Uterus (tissue), 2 donors: ENCODE measurements around the gene LIMK1.

Experiments used
- POLR2A ChIP-seq, 2 donors: fragments of 450-650 bp; IDR thresholded peaks; one replicate each; pipeline ENCODE4 v1.6.1; 2016; ENCODE audit warnings: antibody characterized with exemption in 2 of 2, mild to moderate bottlenecking in 1 of 2, moderate library complexity in 1 of 2
- TF ChIP-seq, protein P1 (sequence below), 4 experiments: fragments of 200-600 bp in 2 of 4; fragments of 450-650 bp in 2 of 4; sonication (generic) in 2 of 4; IDR thresholded peaks; one replicate each; pipeline ENCODE4 v1.5.1; 2016 to 2019; ENCODE audit warnings: antibody characterized with exemption in 4 of 4, mild to moderate bottlenecking in 2 of 4, moderate library complexity in 1 of 4

DNA sequence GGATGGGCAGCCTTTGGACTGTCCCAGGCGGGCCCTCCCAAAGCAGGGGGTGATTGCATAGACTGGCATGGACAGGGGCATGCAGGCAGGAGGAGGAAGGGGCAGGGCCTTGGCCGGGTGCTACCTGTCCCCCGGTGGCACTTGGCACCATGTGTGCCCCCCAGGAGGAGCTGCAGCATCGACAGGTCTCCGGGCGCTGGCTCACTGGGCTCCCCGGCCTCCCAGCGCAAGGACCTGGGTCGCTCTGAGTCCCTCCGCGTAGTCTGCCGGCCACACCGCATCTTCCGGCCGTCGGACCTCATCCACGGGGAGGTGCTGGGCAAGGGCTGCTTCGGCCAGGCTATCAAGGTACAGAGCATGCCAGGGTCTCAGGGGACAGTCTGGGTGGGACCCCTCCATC is 23.2 kb downstream of the LIMK1 start:
- no peak for TF ChIP-seq POLR2A (IDR thresholded peaks at IDR 0.05)
- TF ChIP-seq, protein P1, sequence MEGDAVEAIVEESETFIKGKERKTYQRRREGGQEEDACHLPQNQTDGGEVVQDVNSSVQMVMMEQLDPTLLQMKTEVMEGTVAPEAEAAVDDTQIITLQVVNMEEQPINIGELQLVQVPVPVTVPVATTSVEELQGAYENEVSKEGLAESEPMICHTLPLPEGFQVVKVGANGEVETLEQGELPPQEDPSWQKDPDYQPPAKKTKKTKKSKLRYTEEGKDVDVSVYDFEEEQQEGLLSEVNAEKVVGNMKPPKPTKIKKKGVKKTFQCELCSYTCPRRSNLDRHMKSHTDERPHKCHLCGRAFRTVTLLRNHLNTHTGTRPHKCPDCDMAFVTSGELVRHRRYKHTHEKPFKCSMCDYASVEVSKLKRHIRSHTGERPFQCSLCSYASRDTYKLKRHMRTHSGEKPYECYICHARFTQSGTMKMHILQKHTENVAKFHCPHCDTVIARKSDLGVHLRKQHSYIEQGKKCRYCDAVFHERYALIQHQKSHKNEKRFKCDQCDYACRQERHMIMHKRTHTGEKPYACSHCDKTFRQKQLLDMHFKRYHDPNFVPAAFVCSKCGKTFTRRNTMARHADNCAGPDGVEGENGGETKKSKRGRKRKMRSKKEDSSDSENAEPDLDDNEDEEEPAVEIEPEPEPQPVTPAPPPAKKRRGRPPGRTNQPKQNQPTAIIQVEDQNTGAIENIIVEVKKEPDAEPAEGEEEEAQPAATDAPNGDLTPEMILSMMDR (IDR thresholded peaks at IDR 0.05): no peak
